NCI-H524 (cell line): ENCODE data around the gene PPARA.

Experiments
- DNase-seq, 2 experiments: peaks; one replicate each; lab custom pipeline; 2025; lab: John Stamatoyannopoulos, UW

PPARA gene

DNA sequence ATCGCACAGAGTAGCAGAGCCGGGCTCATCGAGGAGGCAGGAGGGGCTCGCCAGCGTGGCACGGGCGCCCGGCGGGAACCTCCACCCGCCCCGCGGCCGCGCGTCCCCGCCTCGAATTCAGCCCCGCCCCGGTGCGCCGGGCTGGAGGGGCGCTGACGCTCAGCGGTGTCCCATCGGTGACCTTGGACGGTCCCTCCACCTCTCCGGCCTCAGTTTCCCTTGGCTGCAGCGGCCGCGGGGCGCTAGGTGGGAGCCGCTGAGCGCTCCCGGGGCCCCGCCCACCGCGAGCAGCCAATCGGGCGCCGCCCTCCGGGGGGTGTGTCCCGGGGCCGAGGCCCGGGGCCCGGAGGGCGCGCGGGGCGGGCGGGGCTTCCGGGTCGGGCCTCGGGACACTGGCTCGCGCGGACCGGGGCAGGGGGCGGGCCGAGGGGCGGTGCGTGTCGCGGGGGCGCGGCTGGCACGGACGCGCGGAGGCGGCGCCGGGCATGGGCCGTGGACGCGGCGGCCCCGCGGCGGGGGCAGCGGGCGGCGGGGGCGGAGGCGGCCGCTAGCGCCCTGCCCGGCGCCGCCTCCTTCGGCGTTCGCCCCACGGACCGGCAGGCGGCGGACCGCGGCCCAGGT, at the start of gene PPARA:
PPARA (plus strand) TSS at position 493 of the 621 bp plus-strand sequence. CDS start 47,858 bp downstream, outside the sequence.
- peak; percentile 51 to 84 for DNase-seq

DNA sequence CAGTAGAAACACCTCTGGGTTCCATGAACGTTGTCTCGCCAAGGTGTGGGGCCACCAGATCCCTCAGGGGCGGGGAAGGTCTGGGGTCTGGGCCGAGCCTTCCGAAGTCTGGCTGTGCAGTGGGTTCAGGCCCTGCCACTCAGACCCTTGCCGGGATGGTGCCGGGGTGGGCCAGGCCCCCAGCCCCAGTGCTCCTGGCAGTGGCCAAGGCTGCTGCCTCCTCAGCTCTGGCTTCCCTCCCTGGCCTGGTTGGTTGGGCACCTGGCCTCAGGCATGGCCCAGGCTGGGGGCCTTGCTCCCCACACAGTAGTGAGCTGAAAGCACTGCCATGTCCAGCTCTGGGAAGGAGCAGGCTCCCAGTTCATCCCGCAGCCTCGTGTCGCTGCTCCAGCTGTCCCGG, 48.2 kb upstream of the PPARA start:
- DNase-seq, result no peak

DNA sequence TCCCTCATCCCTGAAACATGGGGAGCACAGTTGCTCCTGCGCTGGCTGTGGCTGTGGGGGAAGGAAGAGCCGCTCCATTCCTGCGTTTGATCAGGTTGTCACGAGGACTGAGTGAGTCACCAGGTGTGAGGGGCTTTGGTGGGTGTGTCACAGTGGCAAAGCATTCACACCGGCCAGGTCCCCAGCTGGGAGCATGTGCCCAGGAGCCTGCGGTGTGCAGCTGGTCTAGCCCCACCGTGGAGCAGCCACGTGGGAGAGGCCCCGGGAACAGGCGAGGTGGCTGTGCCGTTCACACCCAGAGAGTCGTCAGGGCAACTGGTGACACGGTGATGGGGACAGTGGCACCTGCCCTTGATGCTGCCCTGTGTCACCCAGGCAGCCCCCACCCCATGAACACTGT, 47.6 kb upstream of the PPARA start:
- DNase-seq, result no peak

- no peak for DNase-seq
These were observed 47.1 kb upstream of the PPARA start for GRCh38 chr22:46103181-46103580.

- no peak for DNase-seq
These were observed 46.7 kb upstream of the PPARA start for GRCh38 chr22:46103664-46104063.

- no peak for DNase-seq
These were observed 46.0 kb upstream of the PPARA start for GRCh38 chr22:46104170-46104880.

GRCh38 chr22:46104881-46105493, 45.3 kb upstream of the PPARA start:
- DNase-seq, result no peak

DNA sequence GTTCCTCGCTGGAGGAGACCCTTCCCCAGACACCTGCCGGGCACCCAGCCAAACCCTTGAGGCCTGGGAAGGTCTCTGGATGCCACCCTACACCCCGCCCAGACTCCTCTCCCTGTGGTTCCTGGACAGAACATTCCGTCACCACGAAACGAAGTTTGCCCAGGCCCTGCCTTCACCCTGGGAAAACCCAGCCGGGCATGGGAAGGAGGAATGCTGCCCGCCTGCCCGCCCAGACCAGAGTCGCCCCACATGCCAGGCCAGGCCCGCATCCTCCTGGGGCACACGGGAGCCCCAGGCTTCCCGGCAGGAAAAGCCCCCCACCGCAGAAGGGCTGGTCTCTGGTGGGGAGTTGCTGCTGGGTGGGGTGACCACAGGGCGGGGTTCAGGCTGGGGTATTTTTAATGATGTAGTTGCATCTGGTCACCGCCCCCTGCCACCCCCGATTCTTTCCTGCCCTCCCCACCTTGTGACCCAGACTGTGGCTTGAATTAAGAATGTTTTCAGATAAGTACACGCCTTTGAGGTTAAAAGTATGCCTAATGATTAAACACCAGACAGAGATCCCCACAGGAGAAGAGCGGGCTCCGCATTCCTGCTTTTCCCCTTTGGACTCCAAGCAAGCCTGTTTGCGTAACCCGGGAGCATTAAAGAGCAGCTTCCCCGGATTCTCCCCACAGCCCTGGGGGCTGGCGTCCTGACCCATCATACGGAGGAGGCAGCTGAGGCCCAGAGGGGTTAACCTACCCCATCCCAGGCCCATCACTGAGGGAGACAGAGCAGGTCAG, 44.6 kb upstream of the PPARA start:
- no peak for DNase-seq

- no peak for DNase-seq
These were observed 43.9 kb upstream of the PPARA start for GRCh38 chr22:46106279-46107022.

DNA sequence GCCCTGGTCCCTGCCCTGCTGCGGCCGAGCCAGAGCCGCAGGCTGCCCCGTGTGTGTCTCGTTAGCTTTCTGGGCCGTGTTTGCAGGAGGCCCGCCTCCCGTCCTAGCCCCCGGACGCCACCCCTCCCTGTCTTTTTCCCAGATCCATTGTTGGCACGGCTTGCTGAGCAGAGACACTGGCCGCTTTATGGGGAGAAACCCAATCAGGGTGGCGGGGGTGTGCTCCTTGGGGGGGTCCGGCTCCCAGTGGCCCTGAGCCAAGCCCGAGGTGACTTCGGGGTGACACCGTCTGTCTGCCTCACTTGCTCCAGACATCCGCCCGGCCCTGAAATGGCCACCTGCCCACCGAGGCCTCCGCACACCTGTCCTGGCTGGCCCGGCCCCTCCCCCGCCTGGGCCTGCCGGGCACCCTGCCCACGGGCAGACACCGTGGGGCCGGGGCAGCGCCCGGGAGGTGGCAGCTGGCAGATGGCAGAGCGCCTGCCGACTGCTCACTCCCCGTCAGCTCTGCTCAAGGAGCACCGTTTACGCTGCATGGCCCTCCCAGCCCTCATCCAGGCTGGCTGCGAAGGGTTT, 43.1 kb upstream of the PPARA start:
- peak; percentile 54 to 84 for DNase-seq

- DNase-seq, result no peak
These were observed 42.4 kb upstream of the PPARA start for GRCh38 chr22:46107753-46108563.

DNA sequence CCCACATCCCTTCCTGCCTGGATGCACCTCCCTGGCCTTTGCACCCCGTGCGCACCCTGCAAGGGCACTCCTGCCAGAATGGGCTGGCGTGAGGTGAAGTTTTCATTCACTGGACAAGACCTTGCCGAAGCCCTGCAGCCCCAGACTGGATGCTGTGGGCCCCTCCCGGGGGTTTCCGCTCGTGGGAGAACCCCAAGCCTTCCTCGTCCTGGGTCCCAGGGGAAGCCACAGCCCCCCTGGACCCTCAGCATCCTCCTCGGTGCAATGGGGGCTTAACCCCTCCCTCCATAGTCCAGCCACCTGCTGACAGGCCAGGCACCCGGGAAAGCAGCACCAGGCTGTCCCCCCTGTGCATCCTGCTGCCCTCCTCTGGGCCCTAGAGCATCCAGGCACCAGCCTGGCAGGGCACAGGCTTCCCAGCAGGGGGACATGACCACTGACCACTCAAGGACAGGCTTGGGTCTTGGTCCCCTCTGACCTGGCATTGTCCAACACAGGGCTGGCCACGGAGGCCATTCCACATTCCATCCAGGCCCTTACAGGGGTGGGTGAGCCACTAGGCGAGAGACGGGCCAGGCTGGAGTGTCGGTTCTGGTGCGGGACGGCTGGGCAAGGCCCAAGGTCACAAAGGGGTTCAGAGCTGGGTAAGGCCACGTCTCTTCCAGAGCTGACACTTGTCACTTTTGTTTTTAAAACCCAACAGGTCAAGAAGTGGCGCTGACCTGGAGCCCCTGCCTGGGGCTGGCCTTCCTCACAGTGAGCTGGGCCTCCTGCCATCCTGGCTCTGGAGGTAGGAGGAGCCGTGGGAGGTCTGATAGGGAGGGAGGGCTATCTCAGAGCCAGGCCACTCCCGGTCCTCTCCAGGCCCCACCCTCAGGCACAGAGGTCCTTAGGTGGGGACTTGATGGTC, 41.5 kb upstream of the PPARA start:
- DNase-seq, result no peak

DNA sequence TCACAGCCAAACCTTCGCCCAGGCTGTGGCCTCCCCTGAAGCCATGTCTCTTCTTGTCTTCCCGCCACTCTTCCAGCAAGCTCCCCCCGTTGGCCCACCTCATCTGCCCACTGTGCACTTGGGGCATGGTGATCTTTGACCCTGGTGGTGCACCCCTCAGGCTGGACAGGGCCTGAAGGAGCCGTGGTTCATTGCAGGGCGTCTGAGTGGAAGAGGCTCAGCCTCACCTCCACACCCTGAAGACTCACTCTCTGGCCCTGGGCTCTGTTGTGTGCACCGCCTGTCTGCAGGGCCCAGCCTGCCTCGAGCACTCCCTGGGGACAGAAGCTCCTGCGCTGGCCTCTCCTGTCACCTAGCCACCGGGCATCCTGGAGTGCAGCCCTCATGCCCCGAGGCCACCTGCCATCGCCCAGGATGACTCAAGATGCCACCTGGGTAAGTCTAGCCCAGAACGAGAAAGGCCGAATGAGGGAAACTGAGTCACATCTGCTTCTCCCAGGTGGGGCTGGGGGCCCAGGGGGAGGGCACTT, 40.8 kb upstream of the PPARA start:
- DNase-seq, result no peak

DNA sequence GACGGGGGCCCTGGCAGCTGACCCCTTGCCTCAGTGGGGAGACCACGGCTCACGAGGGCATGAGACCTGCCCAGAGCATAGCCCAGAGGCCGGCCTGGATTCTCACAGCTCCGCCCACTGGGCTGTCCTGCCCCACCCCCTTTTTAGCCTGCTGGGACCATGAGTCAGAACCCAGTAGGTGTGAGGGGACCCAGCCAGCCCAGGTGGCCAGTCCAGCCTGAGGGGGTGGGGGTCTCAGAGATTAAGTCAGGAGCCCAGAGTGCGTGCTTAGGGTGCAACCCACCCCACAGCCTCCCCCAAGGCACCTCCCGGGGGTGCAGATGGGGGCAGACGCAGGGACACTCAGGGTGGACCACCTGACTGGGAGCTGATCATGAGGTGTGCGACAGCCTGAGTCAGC, 40.1 kb upstream of the PPARA start:
- DNase-seq, result no peak

GRCh38 chr22:46111645-46112306, 38.5 kb upstream of the PPARA start:
- no peak for DNase-seq

GRCh38 chr22:46112405-46112804, 37.9 kb upstream of the PPARA start:
- no peak for DNase-seq

- no peak for DNase-seq
These were observed 37.0 kb upstream of the PPARA start for GRCh38 chr22:46113110-46113909.
